Stimulated activated CD8-positive, alpha-beta memory T cell treated with anti-CD3 and anti-CD28 coated beads, Interleukin-2, amount 100 ng/mL, for 1 hour (primary cell): ENCODE measurements around the gene PACS1.

Source experiments
- DNase-seq, 2 donors: peaks; one replicate each; pipeline ENCODE4 v3.0.0-alpha.2; 2020; ENCODE audit warnings: low read depth in 2 of 2

The PACS1 gene

GRCh38 chr11:66142370-66143263, 72.5 kb downstream of the PACS1 start:
- DNase-seq, result no peak

DNA sequence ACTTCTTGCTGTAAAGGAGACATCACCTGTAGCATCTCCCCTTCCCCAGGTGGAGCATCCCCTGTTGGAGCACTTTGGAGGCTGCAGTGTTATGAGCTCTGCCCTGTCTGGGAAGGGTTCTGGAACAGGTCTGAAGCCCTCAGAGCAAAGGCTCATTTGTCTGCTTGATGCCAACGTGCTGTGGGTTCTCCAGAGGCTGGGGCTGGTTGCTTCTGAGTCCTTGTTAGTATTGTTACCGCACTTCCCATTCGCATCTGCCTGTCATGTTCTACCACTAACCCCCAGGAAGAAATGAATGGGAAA, 73.1 kb downstream of the PACS1 start:
- DNase-seq, result no peak

- no peak for DNase-seq
These were observed 74.1 kb downstream of the PACS1 start for GRCh38 chr11:66143996-66144678.

- DNase-seq, result no peak
These were observed 76.0 kb downstream of the PACS1 start for GRCh38 chr11:66146074-66146473.

DNA sequence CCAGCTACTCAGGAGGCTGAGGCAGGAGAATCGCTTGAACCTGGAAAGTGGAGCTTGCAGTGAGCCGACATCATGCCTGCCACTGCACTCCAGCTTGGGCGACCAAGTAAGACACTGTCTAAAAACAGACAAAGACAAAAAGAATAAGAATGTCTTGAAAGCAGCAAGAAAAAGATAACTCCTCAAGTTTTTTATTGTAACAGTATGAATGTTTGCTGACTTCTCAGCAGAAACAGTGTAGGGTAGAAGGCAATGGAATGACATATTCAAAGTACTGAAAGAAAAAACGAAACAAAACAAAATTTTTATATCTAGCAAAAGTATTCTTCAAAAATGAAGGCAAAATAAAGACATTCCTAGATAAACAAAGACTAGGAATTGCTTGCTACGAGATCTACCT, 76.9 kb downstream of the PACS1 start:
- no peak for DNase-seq

GRCh38 chr11:66150140-66150539, 80.1 kb downstream of the PACS1 start:
- DNase-seq, result no peak

DNA sequence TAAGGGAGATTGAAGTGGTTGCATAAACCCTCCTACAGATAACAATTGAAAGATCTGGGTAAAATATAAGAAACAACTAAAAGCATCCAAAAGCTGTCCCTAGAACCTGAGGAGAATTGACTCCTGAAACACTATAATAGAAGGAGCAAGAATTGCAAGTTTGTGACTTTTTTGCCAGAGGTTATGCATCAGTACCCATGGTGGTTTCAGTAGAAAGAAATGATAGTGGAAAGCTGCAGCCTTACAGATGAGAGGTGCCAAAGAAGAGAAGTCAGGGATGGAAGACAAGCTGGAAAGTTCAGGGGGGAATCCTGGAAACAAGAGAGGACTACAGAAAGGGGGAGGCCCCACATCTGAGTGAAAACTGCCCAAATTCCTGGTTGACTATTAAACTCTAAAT, 80.7 kb downstream of the PACS1 start:
- DNase-seq, result no peak

GRCh38 chr11:66151273-66151672, 81.2 kb downstream of the PACS1 start:
- no peak for DNase-seq

DNA sequence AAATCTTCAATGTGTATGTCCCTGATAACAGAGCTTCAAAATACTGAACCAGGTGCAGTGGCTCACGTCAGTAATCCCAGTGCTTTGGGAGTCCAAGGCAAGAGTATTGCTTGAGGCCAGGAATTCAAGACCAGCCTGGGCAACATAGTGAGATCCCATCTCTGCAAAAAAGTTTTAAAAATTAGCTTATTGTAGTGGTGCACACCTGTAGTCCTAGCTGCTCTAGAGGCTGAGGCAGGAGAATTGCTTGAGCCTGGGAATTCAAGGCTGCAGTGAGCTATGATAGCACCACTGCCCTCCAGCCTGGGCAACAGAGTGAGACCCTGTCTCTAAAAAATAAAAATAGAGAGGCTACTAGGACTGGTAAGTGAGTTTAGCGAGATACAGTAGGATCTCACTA, 84.0 kb downstream of the PACS1 start:
- DNase-seq, result no peak

- no peak for DNase-seq
These were observed 85.5 kb downstream of the PACS1 start for GRCh38 chr11:66155387-66156073.

GRCh38 chr11:66157182-66157864, 87.3 kb downstream of the PACS1 start:
- DNase-seq, result no peak

GRCh38 chr11:66158156-66158555, 88.1 kb downstream of the PACS1 start:
- DNase-seq, result no peak

GRCh38 chr11:66159324-66159984, 89.4 kb downstream of the PACS1 start:
- DNase-seq, result no peak

GRCh38 chr11:66160709-66161108, 90.6 kb downstream of the PACS1 start:
- DNase-seq, result no peak

DNA sequence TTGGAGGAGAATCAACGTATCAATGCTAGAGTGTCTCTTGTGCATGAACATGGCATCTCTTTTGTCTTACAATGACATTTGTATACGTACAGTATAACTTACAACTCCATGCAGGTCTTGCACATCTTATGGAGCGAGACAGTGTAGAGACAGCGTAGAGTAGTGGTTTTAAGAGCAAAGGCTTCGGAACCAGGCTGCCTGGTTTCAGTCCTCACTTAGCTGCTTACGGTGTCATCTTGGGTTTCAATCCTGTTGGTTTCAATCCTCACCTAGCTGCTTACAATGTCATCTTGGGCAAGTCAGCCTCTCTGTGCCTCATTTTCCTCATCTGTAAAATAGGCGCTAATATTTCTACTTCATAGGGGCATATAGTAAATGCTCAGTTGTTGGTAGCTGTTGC, 98.2 kb downstream of the PACS1 start:
- DNase-seq, result no peak

DNA sequence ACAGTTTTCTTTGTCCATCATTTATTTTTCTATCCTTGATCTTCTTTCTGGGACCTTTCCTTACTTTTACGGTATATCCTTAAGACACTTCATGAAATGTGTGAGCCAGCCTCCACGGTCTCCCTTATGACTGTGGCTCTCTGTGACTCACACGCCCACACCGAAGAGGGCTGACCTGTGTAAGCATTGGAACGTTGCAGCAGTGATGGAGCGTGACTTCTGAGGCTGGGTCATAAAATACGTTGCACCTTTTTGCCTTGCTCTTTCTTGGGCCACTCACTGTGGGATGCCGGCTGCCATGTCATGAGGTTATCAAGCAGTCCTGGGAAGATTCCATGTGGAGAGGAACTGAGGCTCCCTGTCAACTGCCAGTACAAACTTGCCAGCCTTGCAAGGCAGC, 102.1 kb downstream of the PACS1 start:
- no peak for DNase-seq

- DNase-seq, result no peak
These were observed 106.6 kb downstream of the PACS1 start for GRCh38 chr11:66176650-66177049.

GRCh38 chr11:66178183-66178582, 108.1 kb downstream of the PACS1 start:
- no peak for DNase-seq

GRCh38 chr11:66178871-66179270, 108.8 kb downstream of the PACS1 start:
- DNase-seq, result no peak

DNA sequence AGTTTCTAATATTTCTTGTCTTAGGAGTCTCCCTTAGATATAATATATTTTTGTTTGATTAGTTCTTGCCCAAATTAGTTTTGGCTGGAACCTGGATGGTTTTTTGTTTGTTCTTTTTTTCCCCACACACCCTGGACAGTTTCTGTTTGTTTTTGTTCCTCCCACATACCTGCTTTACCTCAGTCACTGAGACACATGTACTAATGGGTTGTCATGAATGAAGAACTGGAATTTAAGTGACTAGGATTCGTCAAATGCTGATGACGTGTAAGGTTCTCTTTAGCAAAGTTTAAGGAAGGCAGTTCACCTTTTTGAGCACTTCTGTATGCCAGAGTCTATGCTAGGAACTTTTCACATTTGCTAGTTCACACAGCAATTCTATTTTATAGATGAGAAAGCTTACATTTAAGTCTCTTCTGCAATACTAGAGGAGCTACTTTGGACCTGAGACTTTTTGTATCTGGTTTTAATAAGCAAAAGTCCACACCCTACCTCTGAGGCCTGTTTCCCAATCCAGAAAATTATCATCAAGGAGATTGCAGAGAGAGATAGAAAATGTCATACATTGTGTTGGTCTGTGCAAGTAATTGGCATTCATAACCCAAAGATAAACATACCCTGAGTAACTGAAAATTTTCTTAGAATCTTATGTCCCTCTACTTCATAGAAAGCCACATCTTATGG, 111.7 kb downstream of the PACS1 start:
- no peak for DNase-seq

GRCh38 chr11:66183494-66184048, 113.5 kb downstream of the PACS1 start:
- no peak for DNase-seq
